T follicular helper cell (primary cell): ENCODE measurements around the gene RPL6.
"Not testable (repeated sequence)": the region's sequence is repeated elsewhere in the genome, so short reads cannot be mapped to it uniquely, and the experiment has no call there.

Source experiments
- DNase-seq: peaks from one replicate; pipeline ENCODE4 v3.0.0-alpha.2; 2020; ENCODE audit warnings: low read depth
- total RNA-seq, 2 experiments: gene quantifications; one replicate each; lab custom pipeline; 2026; lab: John Stamatoyannopoulos, UW

Gene RPL6
- 1,042 to 1,561 reads per million in 2 experiments for total RNA-seq

DNA sequence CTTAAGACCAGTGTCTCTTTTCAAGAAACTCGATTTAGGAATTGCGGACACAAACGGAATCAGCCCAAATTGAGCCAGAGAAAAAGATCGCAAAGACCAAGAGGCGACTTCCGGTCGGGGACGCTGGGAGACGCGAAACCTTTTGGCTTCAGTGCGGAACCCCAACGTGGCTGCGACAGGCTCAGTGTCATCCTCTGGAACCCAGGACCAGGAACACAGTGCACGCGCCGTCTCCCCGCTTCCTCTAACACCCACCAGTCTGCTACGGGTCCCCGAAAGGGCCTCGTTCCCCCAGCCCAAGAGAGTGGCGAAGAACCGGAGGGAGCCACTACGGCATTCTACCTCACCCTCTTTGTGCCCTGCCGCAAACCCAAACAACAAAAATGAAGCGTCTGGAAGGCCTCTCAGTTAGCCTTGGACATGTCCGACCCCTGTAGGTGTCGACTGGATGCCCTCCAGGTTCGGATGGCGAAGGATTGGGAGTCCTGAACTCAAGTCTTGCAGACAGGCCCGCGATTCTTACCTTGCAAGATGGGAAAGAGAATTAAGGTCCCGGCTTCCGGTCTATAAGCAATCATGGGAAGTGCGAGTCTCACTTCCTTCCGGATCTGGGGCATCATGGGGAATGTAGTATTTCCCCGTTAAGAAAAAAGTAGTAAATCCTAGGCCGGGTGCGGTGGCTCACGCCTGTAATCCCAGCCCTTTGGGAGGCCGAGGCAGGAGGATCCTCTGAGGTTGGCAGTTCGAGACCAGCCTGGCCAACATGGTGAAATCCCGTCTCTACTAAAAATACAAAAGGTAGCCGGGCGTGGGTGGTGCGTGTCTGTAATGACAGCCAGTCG, at the start of gene RPL6:
Gene RPL6, minus strand, starts transcription at position 542 of the 842 bp plus-strand sequence. CDS start 949 bp downstream, outside the sequence.
- DNase-seq, result peak; percentile 67

GRCh38 chr12:112458751-112459150, 49.3 kb upstream of the RPL6 start:
- no peak for DNase-seq

GRCh38 chr12:112458330-112458729, 48.9 kb upstream of the RPL6 start:
- DNase-seq, result no peak

DNA sequence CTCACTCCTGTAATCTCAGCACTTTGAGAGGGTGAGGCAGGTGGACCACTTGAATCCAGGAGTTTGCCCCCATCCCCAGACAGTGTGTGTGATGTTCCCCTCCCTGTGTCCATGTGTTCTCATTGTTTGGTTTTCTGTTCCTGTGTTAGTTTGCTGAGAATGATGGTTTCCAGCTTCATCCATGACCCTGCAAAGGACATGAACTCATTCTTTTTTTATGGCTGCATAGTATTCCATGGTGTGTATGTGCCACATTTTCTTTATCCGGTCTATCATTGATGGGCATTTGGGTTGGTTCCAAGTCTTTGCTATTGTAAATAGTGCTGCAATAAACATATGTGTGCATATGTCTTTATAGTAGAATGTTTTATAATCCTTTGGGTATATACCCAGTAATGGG, 47.7 kb upstream of the RPL6 start:
- not testable (repeated sequence) for DNase-seq

DNA sequence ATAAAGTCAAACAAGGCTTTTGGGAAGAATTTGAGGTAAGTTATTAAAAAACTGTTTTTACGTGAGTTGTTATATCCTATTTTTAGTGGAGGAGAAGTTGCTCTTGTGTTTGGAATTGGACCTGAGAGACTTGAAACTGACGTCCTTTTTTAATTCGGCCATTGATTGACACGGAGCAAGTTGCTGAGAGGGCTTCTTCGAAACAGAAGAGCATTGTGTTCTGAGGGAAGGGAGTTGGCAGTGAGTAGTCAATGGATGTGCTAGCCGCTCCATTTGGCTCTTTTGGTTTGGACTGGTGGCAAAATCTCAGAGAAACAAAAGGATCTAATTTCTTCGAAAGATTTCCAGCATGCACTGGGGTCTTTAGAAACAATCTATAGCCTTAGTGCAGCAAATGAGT, 46.6 kb upstream of the RPL6 start:
- DNase-seq, result no peak

DNA sequence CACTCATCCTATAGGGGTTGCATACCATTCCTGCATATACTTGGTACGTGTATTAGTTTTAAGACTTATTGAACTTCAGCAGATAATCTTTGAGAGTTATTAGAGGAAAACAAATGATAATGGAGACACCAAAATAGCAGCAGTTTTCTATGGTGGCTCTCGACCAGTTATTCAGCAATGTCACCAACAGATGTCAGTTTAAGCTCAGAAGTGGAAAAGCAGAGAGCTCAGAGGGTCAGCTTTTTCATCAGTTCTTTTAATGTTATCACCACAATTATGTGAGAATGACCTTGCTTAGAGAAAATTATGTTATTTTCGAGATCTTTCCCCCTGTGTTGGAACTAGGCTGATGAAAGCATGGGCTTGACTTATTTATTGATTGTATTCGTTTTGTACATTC, 41.3 kb upstream of the RPL6 start:
- DNase-seq, result no peak

- not testable (repeated sequence) for DNase-seq
Measured at GRCh38 chr12:112448165-112448564, 38.8 kb upstream of the RPL6 start.

DNA sequence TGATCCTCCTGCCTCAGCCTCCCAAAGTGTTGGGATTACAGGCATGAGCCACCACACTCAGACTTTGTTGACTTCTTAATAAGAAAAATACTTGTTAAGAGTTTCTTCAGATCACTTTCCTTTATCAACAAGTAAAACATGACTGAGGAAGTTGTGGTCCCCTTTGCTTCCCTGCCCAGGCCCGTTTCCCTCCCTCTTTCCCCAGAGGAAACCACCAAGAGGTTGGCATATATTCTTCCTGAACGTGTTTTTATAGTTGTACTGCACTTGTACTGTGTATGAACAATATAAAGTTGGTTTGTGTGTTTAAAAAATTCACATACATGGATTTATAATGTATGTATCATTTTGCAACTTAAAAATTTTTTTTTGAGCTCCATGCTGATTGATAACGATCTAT, 37.7 kb upstream of the RPL6 start:
- no peak for DNase-seq

DNA sequence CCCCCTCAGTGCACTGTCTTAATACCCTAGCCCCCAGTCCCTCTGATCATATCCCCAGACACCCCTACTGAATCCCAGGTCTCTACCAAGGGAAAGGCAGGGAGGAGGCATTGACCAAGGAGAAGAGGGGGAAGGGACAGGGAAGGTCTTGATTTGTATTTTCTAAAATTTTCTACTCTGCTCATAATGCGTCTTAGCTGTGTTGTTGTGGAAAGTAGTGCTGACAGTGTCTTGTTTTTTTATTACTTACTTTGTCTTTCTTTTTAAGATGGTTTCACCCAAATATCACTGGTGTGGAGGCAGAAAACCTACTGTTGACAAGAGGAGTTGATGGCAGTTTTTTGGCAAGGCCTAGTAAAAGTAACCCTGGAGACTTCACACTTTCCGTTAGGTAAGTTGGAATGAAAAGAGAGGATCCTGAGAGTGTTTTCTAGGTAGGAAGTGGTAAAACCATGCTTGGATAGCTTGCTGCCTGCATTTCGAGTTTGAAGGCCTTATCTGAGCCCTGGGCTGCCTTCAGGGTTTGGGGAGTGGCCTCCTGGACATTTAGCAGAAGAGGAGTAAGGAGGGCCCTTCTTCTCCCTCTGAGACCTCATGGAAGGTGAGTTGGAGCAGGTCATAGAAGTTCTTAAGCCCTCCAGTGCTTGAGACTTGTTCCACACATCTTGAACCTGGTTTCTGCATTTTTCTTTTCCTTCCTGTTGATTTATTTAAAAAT, 36.8 kb upstream of the RPL6 start:
- DNase-seq, result no peak

DNA sequence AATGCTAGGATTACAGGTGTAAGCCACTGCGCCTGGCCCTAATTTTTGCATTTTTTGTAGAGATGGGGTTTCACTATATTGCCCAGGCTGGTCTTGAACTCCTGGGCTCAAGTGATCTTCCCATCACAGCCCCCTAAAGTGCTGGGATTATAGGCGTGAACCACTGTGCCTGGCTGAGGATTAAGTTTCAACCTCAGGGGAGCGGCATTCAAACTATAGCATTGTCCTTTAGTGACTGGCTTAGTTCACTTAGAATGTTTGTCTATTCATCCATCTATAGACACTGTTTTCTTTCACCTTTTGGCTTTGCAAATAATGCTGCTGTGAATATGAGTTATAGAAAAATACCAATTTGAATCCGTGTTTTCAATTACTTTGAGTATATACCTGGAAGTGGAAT, 34.5 kb upstream of the RPL6 start:
- DNase-seq, result no peak

- not testable (repeated sequence) for DNase-seq
Measured at GRCh38 chr12:112440653-112441052, 31.2 kb upstream of the RPL6 start.

DNA sequence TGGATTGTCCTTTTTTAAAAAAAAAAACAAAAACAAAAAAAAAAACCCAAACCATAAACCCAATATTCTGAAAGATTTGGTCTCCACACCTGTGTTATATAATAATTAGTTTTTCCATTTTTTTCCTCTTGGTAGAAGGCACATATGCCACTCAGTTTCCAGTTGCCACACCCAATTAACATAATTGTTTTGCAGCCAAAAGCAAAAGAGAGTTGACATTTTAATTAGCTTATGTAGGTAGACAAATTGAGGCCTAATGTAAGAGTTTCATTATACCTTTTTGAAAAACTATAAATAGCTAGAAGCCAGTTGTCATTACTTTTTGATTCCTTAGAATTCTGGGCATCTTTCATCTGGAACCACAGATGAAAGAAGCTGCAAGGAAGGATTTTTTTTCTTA, 30.4 kb upstream of the RPL6 start:
- no peak for DNase-seq

- DNase-seq, result not testable (repeated sequence)
Measured at GRCh38 chr12:112438645-112439044, 29.2 kb upstream of the RPL6 start.

DNA sequence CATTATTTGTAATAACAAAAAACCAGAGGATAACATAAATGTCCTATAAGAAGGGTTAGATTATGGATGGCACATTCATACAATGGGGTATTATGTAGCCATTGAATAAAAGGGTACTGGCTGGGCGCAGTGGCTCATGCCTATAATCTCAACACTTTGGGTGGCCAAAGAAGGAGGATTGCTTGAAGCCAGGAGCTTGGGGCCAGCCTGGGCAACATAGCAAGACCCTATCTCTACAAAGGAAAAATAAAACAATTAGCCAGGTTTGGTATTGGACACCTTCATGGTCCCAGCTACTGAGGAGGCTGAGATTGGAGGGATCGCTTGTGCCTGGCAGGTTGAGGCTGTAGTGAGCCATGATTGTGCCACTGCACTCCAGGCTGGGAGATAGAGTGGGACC, 24.1 kb upstream of the RPL6 start:
- DNase-seq, result no peak

DNA sequence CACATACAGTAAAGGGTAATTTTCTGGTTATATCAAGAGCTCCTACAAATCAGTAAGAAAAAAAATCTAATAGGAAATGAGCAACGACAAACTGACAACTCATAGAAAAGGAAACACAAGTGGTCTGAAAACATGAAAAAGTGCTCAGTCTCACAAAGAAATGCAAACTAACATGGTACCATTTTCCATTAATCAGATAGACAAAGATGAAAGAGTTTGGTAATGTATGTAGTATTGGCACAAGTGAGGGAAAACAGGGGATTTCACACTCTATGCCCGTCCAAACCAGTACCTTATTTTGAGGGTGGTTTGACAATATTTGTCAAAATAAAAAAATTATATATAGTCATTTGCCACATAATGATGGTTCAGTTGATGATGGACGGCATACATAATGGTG, 22.6 kb upstream of the RPL6 start:
- no peak for DNase-seq

GRCh38 chr12:112430929-112431328, 21.5 kb upstream of the RPL6 start:
- DNase-seq, result no peak

DNA sequence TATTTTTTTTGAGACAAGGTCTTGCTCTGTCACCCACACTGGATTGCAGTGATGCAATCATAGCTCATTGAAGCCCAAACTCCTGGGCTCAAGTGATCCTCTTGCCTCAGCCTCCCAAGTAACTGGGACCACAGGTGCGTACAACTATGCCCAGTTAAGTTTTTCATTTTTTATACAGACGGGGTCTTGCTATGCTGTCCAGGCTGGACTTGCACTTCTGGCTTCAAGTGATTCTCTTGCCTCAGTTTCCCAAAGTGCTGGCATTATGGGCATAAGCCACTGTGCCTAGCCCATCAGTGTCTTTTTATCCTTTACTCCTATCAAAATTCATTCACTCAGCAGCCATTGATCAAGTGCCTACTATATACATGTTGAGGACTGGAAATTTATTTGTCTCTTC, 18.4 kb upstream of the RPL6 start:
- DNase-seq, result no peak

DNA sequence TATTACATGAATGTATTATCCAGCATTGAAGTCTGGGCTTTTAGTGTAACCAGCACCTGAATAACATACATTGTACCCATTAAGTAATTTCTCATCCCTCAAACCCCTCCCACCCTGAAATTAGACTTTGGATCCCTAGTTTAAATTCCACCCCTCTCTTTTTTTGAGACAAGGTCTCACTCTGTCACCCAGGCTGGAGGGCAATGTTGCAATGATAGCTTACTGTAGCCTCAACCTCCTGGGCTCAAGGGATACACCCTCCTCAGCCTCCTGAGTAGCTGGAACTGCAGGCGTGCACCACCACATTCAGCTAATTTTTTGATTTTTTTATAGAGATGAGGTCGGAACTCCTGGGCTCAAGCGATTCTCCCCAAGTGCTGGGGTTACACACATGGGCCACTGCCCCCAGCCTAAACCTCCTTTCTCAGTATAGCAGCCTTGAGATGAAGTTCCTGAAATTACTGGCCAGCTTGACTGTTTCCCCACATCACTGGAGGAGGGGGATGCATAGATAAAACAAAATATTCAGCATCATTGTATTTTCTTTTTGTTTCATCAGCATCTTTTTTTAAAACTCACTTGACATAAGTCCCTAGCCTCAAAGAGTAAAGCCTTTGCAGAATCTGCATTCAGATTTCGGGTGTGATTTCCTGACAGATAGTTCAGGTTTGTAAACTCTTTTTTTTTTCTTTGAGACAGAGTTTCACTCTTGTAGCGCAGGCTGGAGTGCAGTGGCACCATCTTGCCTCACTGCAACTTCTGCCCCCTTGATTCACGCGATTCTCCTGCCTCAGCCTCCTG, 16.4 kb upstream of the RPL6 start:
- DNase-seq, result no peak

DNA sequence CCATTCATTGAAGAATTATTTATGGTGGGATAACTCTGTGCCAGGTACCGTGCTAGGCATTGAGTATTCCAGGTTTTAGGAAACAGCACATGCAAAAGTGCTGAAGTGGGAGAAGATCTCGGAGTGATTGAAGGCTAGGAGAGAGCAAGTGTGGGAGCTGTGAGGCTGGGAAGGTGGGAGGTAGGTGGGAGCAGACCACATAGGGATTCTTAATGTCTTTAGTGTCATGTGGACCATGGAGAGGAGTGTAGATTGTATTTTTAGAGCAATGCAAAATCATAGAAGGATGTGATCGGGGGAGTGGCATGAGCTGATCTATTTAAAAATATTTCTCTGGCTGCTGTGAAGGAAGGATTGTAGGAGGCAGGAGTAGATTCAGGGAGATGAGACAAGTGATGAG, 14.7 kb upstream of the RPL6 start:
- DNase-seq, result no peak

GRCh38 chr12:112422531-112422930, 13.1 kb upstream of the RPL6 start:
- DNase-seq, result no peak

DNA sequence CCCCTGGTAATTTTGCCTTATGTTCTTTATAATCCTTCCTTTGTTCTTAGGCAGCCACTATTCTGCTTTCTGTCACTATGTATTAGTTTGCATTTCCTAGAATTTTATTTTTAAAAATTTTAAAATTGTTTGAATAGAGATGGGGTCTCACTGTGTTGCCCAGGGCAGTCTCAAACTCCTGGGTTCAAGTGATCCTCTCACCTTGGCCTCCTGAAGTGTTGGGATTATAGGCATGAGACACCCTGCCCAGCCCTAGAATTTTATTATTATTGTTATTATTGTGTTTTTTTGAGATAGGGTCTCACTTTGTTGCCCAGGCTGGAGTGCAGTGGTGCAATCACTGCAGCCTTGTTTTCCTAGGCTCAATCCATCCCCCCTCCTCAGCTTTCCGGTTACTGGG, 12.0 kb upstream of the RPL6 start:
- DNase-seq, result no peak

DNA sequence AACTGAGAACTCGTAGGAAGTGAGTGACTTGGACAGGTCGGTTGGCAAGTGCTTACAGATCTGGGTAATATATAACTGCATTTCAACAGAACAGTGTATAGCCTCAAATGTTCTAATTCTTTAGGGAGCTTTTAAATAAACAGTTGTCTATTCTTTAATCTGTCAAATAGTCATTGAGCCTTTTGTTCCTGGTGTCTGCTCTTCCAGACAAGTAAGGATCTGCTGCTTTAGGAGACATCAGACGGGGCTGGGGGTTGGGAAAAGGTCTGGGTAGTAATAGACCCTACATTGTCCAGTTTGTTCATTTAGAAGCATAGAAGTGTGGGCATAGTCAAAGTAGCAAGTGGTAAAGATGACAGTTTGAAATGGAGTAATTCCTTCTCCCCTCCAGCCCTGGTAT, 11.3 kb upstream of the RPL6 start:
- no peak for DNase-seq
